Mesenteric fat pad (tissue), 1 donor: ENCODE data around the gene TRIM33. TPM values are rescaled to one million over a fixed set of nuclear protein-coding genes. Genes with fewer than 3 reads are reported as not detected.

Experiments used
- DNase-seq: peaks from one replicate; pipeline ENCODE4 v3.0.0-alpha.2; 2020; ENCODE audit warnings: low spot score
- total RNA-seq: library from RNA; stranded (reverse); fragmentation: NEBNext Ultra II Directional; extraction: Animal tissue kit (Norgen Biotek cat#: 25700); gene quantifications from one replicate; pipeline ENCODE4 v1.2.1, GENCODE V29; 2021
- donor health status: DM: yes; HTN: yes; CAD: no.

TRIM33 gene
- total RNA-seq, 1 donor from 2014 or later = 26.2 TPM

- DNase-seq = no peak
Measured at GRCh38 chr1:114352797-114353196, 158.2 kb downstream of the TRIM33 start.

- no peak for DNase-seq
Measured at GRCh38 chr1:114350731-114351445, 160.1 kb downstream of the TRIM33 start.

GRCh38 chr1:114349891-114350605 lies 161.0 kb downstream of the TRIM33 start:
- DNase-seq = no peak

GRCh38 chr1:114347431-114348209 lies 163.4 kb downstream of the TRIM33 start:
- no peak for DNase-seq

GRCh38 chr1:114346480-114347029 lies 164.4 kb downstream of the TRIM33 start:
- DNase-seq = peak; percentile 99

GRCh38 chr1:114345930-114346479 lies 165.0 kb downstream of the TRIM33 start:
- no peak for DNase-seq

- no peak for DNase-seq
Measured at GRCh38 chr1:114344656-114345055, 166.3 kb downstream of the TRIM33 start.

Other genes starting within 250 kb of the TRIM33 start
- 32.8 TPM for gene BCAS2, start 70.4 kb upstream of the TRIM33 start, total RNA-seq
- 2.6 TPM for gene DENND2C, start 158.8 kb upstream of the TRIM33 start, total RNA-seq
- not detected for gene AMPD1, start 184.3 kb upstream of the TRIM33 start, total RNA-seq
- gene NRAS, start 205.6 kb upstream of the TRIM33 start, total RNA-seq = 32.3 TPM
- gene CSDE1, start 246.8 kb upstream of the TRIM33 start, total RNA-seq = 715 TPM